Thymus (tissue), 11 donors: ENCODE measurements around the gene NRG3. TPM values are rescaled to one million over a fixed set of nuclear protein-coding genes. Genes with fewer than 3 reads are reported as not detected.

Source experiments
- DNase-seq, 9 donors: peaks; one replicate each; pipeline ENCODE4 v3.0.0-alpha.2; 2013; ENCODE audit warnings: low spot score in 9 of 9, low read depth in 6 of 9, missing footprints in 1 of 9
- H3K27ac ChIP-seq, 2 donors: one replicate each; pipeline ENCODE4 v1.5.1; 2013; ENCODE audit warnings: control low read depth in 1 of 2, low read depth in 1 of 2, low read length in 1 of 2, mild to moderate bottlenecking in 1 of 2, moderate library complexity in 1 of 2
- H3K27me3 ChIP-seq, 2 donors: one replicate each; pipeline ENCODE4 v1.5.1; 2013; ENCODE audit warnings: low read length in 1 of 2; ENCODE audit not compliant: control insufficient read depth in 2 of 2, insufficient read depth in 1 of 2
- H3K36me3 ChIP-seq, 2 donors: one replicate each; pipeline ENCODE4 v1.5.1; 2013; ENCODE audit warnings: low read length in 1 of 2, mild to moderate bottlenecking in 1 of 2, moderate library complexity in 1 of 2; ENCODE audit not compliant: control insufficient read depth in 2 of 2, insufficient read depth in 2 of 2
- H3K4me1 ChIP-seq, 2 donors: one replicate each; pipeline ENCODE4 v1.5.1; 2013; ENCODE audit warnings: low read length in 2 of 2; ENCODE audit not compliant: control insufficient read depth in 2 of 2, insufficient read depth in 2 of 2
- H3K4me3 ChIP-seq, 2 donors: one replicate each; pipeline ENCODE4 v1.5.1; 2013; ENCODE audit warnings: low read length in 2 of 2, control low read depth in 1 of 2, mild to moderate bottlenecking in 1 of 2
- H3K9me3 ChIP-seq, 2 donors: one replicate each; pipeline ENCODE4 v1.5.1; 2013; ENCODE audit warnings: low read length in 1 of 2, mild to moderate bottlenecking in 1 of 2; ENCODE audit not compliant: control insufficient read depth in 2 of 2, insufficient read depth in 1 of 2
- WGBS: extraction: QIAGEN DNeasy Blood & Tissue Kit; methylation state at CpG from one replicate; pipeline ENCODE4 v1.1.7; 2013; 5-methylcytosine and 5-hydroxymethylcytosine counted together
- polyA plus RNA-seq: library from polyadenylated mRNA; stranded (reverse); fragments of 200-250 nt; gene quantifications from one replicate; pipeline ENCODE4 v1.2.3, GENCODE V29; 2013
- total RNA-seq: library from RNA; stranded (reverse); fragments of 120-200 nt; gene quantifications from one replicate; pipeline ENCODE4 v1.2.4, GENCODE V29; 2013
- donor health status: healthy.

Gene NRG3
- total and polyA plus RNA-seq, 2 donors = 0.09 TPM; not detected in 1

DNA sequence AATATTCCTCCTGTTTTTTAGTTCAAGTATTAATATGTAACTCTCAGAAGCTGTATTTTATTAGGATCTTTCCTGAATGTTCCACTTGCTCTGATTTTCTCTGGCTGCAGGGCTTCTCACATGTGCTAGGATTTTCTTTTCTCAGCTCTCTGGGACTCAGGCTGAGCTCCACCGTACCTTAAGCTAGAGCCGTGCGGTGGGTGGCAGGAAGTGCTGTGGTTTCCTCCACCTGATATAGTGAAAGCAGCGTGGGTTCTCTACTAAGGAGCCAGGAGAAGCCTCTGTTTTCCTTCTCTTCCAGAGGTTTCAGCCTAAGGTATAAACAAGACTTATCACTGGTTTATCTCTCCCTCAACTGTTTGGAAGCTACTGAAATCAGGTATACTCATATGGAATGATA is 433.6 kb downstream of the NRG3 start:
- H3K27ac ChIP-seq = no peak overlapping the region
- no peaks in the 10 kb centered on the region for H3K4me1 ChIP-seq
- 8% methylated on average over 4 of the region's 4 CpGs for whole genome bisulfite sequencing
- no peaks in the 10 kb centered on the region for H3K36me3 ChIP-seq
- no peaks in the 10 kb centered on the region for H3K27me3 ChIP-seq
- H3K9me3 ChIP-seq = no peaks in the 10 kb centered on the region
- DNase-seq = no peak
- no peak overlapping the region for H3K4me3 ChIP-seq

DNA sequence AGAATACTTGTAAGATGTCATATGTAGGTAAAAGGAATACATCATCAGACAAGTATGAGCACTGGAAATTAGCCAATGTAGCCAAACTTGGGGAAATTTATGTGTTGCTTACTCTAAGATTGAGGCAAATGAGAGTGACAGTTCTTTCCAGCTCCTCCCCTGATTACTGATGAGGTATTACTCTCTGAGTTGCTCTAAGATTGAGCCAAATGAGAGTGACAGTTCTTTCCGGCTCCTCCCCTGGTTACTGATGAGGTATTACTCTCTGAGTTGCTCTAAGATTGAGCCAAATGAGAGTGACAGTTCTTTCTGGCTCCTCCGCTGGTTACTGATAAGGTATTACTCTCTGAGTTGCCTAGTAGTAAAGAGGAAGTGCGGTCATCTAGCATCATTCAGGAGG is 435.8 kb downstream of the NRG3 start:
- no peak for DNase-seq
- WGBS = 69% methylated on average over 3 of the region's 3 CpGs
- no peaks in the 10 kb centered on the region for H3K9me3 ChIP-seq
- no peak overlapping the region for H3K27ac ChIP-seq
- H3K27me3 ChIP-seq = no peaks in the 10 kb centered on the region
- no peak overlapping the region for H3K4me3 ChIP-seq
- no peaks in the 10 kb centered on the region for H3K36me3 ChIP-seq
- H3K4me1 ChIP-seq = no peaks in the 10 kb centered on the region

DNA sequence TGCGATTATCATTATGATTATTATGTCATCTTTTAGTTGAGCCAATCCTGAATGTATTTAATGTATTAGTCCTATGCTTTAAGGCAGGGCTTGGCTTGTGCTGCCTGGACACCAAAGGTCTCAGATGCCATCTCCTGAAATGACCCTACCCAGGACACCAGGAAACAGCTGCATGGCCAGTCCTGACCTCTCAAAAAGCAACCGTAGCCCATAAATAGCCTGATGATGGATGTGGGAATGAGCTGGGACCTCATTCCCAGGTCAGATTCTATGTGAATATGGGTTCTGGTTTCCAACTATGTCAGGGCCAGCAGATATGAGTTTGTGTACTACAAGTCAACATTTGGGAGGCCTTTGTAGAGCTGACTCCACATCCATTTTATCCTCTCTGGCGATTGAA is 438.4 kb downstream of the NRG3 start:
- 74% methylated on average over 3 of the region's 3 CpGs for WGBS
- H3K4me3 ChIP-seq = no peak overlapping the region
- no peaks in the 10 kb centered on the region for H3K36me3 ChIP-seq
- H3K4me1 ChIP-seq = no peaks in the 10 kb centered on the region
- no peaks in the 10 kb centered on the region for H3K27me3 ChIP-seq
- H3K9me3 ChIP-seq = no peaks in the 10 kb centered on the region
- no peak for DNase-seq
- no peak overlapping the region for H3K27ac ChIP-seq

DNA sequence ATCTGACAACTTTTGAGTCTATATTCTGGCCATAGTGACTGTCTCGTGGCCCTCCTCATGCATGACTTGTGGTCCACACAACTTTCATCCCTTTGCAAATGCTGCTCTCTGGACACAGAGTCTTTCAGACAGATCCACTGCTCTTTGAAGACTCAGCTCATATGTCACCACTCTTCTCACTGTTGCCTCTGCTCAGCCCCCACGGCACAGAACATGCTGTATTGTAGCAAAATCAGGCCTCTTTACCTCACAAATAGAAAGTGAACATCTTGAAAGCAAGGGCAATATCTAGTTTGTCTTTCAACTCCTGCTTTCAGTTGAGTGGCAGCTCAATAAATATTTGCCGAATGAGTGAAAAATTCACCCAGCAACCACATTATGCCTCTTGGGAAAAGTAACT is 443.5 kb downstream of the NRG3 start:
- 71% methylated on average over 3 of the region's 3 CpGs for WGBS
- no peak overlapping the region for H3K4me3 ChIP-seq
- no peak for DNase-seq

DNA sequence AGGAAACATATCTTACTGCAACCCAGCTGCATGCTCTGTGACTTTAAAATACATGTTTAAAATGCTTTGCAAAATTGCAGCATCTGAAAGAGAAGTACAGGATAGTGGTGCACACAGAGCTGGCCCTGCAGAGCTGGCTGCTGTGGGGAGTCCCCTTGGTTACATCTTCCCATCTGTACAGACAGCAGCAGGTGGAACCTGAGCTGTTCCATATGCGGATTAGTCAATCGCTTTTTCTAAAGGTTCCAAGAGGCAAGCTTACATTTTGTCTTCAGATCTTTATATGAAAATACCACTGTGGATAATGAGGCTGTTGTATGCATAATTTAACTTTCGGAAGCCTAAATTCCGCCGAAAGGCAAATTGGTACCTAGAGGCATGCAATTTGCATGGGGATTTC is 444.1 kb downstream of the NRG3 start:
- 90% methylated on average over 5 of the region's 5 CpGs for WGBS
- Histone ChIP-seq H3K4me3 (no peak overlapping the region), H3K9me3 (no peaks in the 10 kb centered on the region), H3K27ac (no peak overlapping the region), H3K36me3 (no peaks in the 10 kb centered on the region), H3K27me3 (no peaks in the 10 kb centered on the region), H3K4me1 (no peaks in the 10 kb centered on the region)
- DNase-seq = no peak

More for the DNA sequence above, 443.5 kb downstream of the NRG3 start:
- Histone ChIP-seq H3K27ac (no peak overlapping the region), H3K9me3 (no peaks in the 10 kb centered on the region), H3K36me3 (no peaks in the 10 kb centered on the region), H3K4me1 (no peaks in the 10 kb centered on the region), H3K27me3 (no peaks in the 10 kb centered on the region)

DNA sequence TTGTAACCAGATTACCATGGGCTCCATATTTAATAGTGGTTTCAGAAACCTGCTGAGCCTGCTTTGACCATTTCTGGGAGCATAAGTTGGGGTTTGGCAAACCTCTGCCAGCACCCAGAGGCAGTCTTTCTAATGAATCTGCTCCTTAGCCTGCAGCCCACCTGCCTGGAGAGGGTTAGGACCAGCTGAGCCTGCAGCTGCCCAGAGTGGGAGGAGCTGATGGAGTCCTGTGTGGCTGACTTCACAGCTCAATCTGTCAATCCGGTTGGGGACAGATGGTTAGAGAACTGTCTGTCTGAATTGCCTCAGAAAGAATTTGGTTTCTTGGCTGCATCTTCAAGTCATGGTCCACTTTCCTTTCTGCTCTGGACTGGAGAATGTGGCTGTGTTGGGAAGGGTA is 444.6 kb downstream of the NRG3 start:
- no peak overlapping the region for H3K4me3 ChIP-seq
- no peaks in the 10 kb centered on the region for H3K27me3 ChIP-seq
- no peaks in the 10 kb centered on the region for H3K36me3 ChIP-seq
- no peaks in the 10 kb centered on the region for H3K4me1 ChIP-seq
- DNase-seq = no peak
- no peaks in the 10 kb centered on the region for H3K9me3 ChIP-seq
- H3K27ac ChIP-seq = no peak overlapping the region
- 36% methylated on average over 1 of the region's 1 CpG for WGBS

DNA sequence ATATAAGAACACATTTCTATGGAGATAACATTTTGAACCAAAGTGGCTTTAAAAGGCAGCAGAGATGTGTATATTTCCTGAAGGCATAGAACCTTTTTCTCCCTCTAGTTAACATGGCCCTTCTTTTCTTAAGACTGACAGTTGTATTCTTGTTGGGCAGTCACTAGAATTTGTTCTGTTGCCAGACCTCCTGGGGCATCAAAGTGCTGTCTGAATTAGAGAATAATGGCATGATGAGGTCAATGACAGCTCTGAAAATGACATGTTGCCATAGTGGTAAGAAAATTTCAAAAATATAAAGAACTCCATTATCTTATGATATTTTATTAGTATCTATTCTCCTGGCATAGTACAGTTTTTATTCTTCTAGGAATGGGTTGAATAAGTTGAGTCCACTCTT is 446.7 kb downstream of the NRG3 start:
- Histone ChIP-seq H3K27ac (no peak overlapping the region), H3K36me3 (no peaks in the 10 kb centered on the region), H3K27me3 (no peaks in the 10 kb centered on the region), H3K4me3 (no peak overlapping the region), H3K9me3 (no peaks in the 10 kb centered on the region), H3K4me1 (no peaks in the 10 kb centered on the region)
- no peak for DNase-seq

DNA sequence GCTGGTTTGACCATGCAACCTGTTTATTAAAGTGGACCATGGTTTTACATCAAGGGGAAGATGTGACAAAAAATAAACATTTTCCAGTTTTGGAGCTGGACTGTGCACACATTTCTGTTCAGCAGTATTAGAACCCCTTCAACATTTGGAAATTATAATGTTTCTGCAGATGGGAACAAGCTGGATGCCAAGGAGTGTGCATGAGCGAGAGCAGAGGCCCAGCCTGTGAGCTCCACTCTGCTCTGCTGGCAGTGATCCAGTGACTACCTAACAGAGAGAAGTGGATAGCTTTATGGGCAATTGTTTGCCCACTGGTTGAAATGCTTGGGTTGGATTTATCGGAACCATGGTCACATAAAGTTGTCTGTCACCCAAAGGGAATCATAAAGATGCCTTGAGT is 456.7 kb downstream of the NRG3 start:
- WGBS = 92% methylated on average over 2 of the region's 2 CpGs
- no peak for DNase-seq
- Histone ChIP-seq H3K27me3 (no peaks in the 10 kb centered on the region), H3K4me3 (no peak overlapping the region), H3K27ac (no peak overlapping the region), H3K9me3 (no peaks in the 10 kb centered on the region), H3K36me3 (no peaks in the 10 kb centered on the region), H3K4me1 (no peaks in the 10 kb centered on the region)

DNA sequence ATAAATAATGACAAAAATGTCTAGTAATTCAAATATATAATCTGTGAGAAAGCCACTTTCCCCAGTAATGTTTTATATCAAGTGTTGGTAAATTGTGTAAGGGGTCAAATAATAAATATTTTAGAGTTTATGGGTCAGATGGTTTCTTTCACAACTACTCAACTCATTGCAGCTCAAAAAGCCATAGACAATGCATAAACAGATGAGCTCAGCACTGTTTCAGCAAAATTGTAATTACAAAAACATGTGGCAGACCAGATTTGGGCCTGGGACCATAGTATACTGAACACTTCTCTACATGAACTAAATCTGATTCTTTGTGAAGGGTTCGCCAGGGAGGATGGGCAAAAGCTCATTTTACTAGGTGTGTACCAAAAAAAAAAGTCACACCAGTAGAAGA is 460.8 kb downstream of the NRG3 start:
- Histone ChIP-seq H3K27me3 (no peaks in the 10 kb centered on the region), H3K9me3 (no peaks in the 10 kb centered on the region), H3K4me3 (no peak overlapping the region), H3K4me1 (no peaks in the 10 kb centered on the region), H3K27ac (no peak overlapping the region), H3K36me3 (no peaks in the 10 kb centered on the region)
- no peak for DNase-seq
- 85% methylated on average over 1 of the region's 1 CpG for WGBS

DNA sequence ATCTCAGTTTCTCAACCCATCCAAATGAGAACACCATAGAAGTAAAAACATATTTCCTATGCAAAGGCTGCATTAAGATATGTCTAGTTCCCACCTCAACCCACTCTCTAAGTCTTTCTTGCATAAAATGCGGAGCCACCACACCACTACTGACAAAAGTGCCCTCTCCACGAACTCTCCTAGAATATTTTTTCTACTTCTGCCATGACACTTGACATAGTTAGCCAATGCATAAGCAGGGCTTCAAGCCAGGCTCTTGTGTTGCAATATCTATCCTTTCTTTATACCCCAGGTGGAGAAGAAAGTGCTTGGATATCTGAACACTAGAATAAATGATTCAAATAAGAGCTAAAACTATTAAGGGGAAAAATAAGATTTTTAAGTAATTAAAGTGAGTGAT is 465.2 kb downstream of the NRG3 start:
- no peaks in the 10 kb centered on the region for H3K4me1 ChIP-seq
- H3K36me3 ChIP-seq = no peaks in the 10 kb centered on the region
- no peaks in the 10 kb centered on the region for H3K9me3 ChIP-seq
- 85% methylated on average over 2 of the region's 2 CpGs for WGBS
- no peak overlapping the region for H3K4me3 ChIP-seq
- H3K27ac ChIP-seq = no peak overlapping the region
- H3K27me3 ChIP-seq = no peaks in the 10 kb centered on the region
- DNase-seq = no peak
